ENCODE results near the gene CCDC9.

- TF ChIP-seq CTCF (IDR thresholded peaks at IDR 0.05) (no peak), POLR2A (IDR thresholded peaks at IDR 0.05) (no peak), POLR2AphosphoS5 (IDR thresholded peaks at IDR 0.05) (no peak)
Observed at GRCh38 chr19:47268028-47268427, 11.7 kb downstream of the CCDC9 start.

Data from transverse colon (tissue), 4 donors.